Raji (cell line): Measurements from ENCODE around the gene FGD1.

Experiments used
- POLR2A ChIP-seq: IDR thresholded peaks from 2 replicates; pipeline ENCODE4 v1.6.1; 2011; ENCODE audit warnings: low read depth, low read length, control low read depth; ENCODE audit not compliant: insufficient read depth

The FGD1 gene

GRCh38 chrX:54495814-54496516, at the start of gene FGD1:
Gene FGD1 (minus strand): TSS chrX:54496234. CDS start chrX:54495432, 802 bp downstream.
- no peak for TF ChIP-seq POLR2A

- no peak for TF ChIP-seq POLR2A
Observed at GRCh38 chrX:54540289-54540688, 44.3 kb upstream of the FGD1 start.

- no peak for TF ChIP-seq POLR2A
Observed at GRCh38 chrX:54534271-54534670, 38.2 kb upstream of the FGD1 start.

GRCh38 chrX:54530357-54530900, 34.4 kb upstream of the FGD1 start:
- TF ChIP-seq POLR2A, result no peak

- TF ChIP-seq POLR2A, result peak; percentile 73
Observed at GRCh38 chrX:54529552-54530356, 33.7 kb upstream of the FGD1 start, which contains the start of gene GNL3L. Gene GNL3L (plus strand): TSS chrX:54530219. CDS start chrX:54532567, 2,348 bp downstream.

- no peak for TF ChIP-seq POLR2A
Observed at GRCh38 chrX:54529151-54529550, 33.1 kb upstream of the FGD1 start.

- no peak for TF ChIP-seq POLR2A
Observed at GRCh38 chrX:54509400-54509799, 13.4 kb upstream of the FGD1 start.

- TF ChIP-seq POLR2A, result no peak
Observed at GRCh38 chrX:54496936-54497335, 902 bp upstream of the FGD1 start.

GRCh38 chrX:54496517-54496852, 451 bp upstream of the FGD1 start:
- no peak for TF ChIP-seq POLR2A

GRCh38 chrX:54494989-54495813, 833 bp downstream of the FGD1 start:
- no peak for TF ChIP-seq POLR2A

- no peak for TF ChIP-seq POLR2A
Observed at GRCh38 chrX:54494166-54494988, 1.7 kb downstream of the FGD1 start.

GRCh38 chrX:54492340-54492739, 3.7 kb downstream of the FGD1 start:
- TF ChIP-seq POLR2A, result no peak

- TF ChIP-seq POLR2A, result no peak
Observed at GRCh38 chrX:54484666-54485065, 11.4 kb downstream of the FGD1 start.

GRCh38 chrX:54483946-54484345, 12.1 kb downstream of the FGD1 start:
- no peak for TF ChIP-seq POLR2A

- TF ChIP-seq POLR2A, result no peak
Observed at GRCh38 chrX:54482839-54483593, 13.0 kb downstream of the FGD1 start.
